Body of pancreas (tissue), 4 donors: ENCODE data around the gene FBXO42.

Source experiments
- POLR2A ChIP-seq, 3 donors: fragments of 450-650 bp; IDR thresholded peaks; one replicate each; pipeline ENCODE4 v1.6.1; 2016; ENCODE audit warnings: antibody characterized with exemption in 3 of 3, mild to moderate bottlenecking in 2 of 3
- TF ChIP-seq, protein P1 (sequence below), 7 experiments: fragments of 450-650 bp in 4 of 7; fragments of 200-600 bp in 3 of 7; sonication (generic) in 3 of 7; IDR thresholded peaks; one replicate each; pipeline ENCODE4 v1.5.1; 2016 to 2019; ENCODE audit warnings: antibody characterized with exemption in 7 of 7

- TF ChIP-seq, protein P1, sequence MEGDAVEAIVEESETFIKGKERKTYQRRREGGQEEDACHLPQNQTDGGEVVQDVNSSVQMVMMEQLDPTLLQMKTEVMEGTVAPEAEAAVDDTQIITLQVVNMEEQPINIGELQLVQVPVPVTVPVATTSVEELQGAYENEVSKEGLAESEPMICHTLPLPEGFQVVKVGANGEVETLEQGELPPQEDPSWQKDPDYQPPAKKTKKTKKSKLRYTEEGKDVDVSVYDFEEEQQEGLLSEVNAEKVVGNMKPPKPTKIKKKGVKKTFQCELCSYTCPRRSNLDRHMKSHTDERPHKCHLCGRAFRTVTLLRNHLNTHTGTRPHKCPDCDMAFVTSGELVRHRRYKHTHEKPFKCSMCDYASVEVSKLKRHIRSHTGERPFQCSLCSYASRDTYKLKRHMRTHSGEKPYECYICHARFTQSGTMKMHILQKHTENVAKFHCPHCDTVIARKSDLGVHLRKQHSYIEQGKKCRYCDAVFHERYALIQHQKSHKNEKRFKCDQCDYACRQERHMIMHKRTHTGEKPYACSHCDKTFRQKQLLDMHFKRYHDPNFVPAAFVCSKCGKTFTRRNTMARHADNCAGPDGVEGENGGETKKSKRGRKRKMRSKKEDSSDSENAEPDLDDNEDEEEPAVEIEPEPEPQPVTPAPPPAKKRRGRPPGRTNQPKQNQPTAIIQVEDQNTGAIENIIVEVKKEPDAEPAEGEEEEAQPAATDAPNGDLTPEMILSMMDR (IDR thresholded peaks at IDR 0.05), result no peak
- TF ChIP-seq POLR2A (IDR thresholded peaks at IDR 0.05), result no peak
Measured at GRCh38 chr1:16397120-16397519, 44.8 kb upstream of the FBXO42 start.
